G401 (cell line): ENCODE data around the gene NELFE. TPM values are rescaled to one million over a fixed set of nuclear protein-coding genes. Genes with fewer than 3 reads are reported as not detected.

Experiments
- total RNA-seq: library from RNA; depleted of rRNA; stranded (reverse); fragments of >200 nt; shearing (Covaris generic); gene quantifications from 2 replicates; pipeline ENCODE4 v1.2.3, GENCODE V29; 2014; rRNA removed

NELFE gene
- total RNA-seq, 1 experiment from 2014 or later, result 183 TPM

Other genes starting within 250 kb of the NELFE start
- gene LY6G6D, start 243.6 kb downstream of the NELFE start, total RNA-seq, result not detected in 2 replicates
- gene LY6G6C, start 237.2 kb downstream of the NELFE start, total RNA-seq, result not detected in 2 replicates
- not detected in 2 replicates for gene MPIG6B, start 235.6 kb downstream of the NELFE start, total RNA-seq
- gene DDAH2, start 229.7 kb downstream of the NELFE start, total RNA-seq, result 141 and 183 TPM in 2 replicates
- 868 and 869 TPM in 2 replicates for gene CLIC1, start 222.4 kb downstream of the NELFE start, total RNA-seq
- 3.2 and 7.1 TPM in 2 replicates for gene MSH5, start 219.0 kb downstream of the NELFE start, total RNA-seq
- 13.0 and 15.4 TPM in 2 replicates for gene SAPCD1, start 196.3 kb downstream of the NELFE start, total RNA-seq
- 0.78 and 1.7 TPM in 2 replicates for gene VWA7, start 181.6 kb downstream of the NELFE start, total RNA-seq
- 133 and 152 TPM in 2 replicates for gene VARS1, start 163.2 kb downstream of the NELFE start, total RNA-seq
- gene LSM2, start 152.0 kb downstream of the NELFE start, total RNA-seq, result 64.0 and 104 TPM in 2 replicates
- 0.75 and 0.98 TPM in 2 replicates for gene HSPA1L, start 143.7 kb downstream of the NELFE start, total RNA-seq
- gene HSPA1A, start 143.4 kb downstream of the NELFE start, total RNA-seq, result 0.25 TPM in 1 of 2 replicates, not detected in the other
- 201 and 209 TPM in 2 replicates for gene HSPA1B, start 131.2 kb downstream of the NELFE start, total RNA-seq
- 212 and 231 TPM in 2 replicates for gene NEU1, start 96.2 kb downstream of the NELFE start, total RNA-seq
- gene SLC44A4, start 80.0 kb downstream of the NELFE start, total RNA-seq, result 0.18 and 0.41 TPM in 2 replicates
- 57.7 and 95.3 TPM in 2 replicates for gene EHMT2, start 61.3 kb downstream of the NELFE start, total RNA-seq
- 20.0 and 22.3 TPM in 2 replicates for gene ZBTB12, start 56.9 kb downstream of the NELFE start, total RNA-seq
- gene C2, start 31.3 kb downstream of the NELFE start, total RNA-seq, result 0.98 and 3.7 TPM in 2 replicates
- gene CFB, start 12.9 kb downstream of the NELFE start, total RNA-seq, result not detected in 2 replicates
- gene SKIC2, start 204 bp upstream of the NELFE start, total RNA-seq, result 41.0 and 43.4 TPM in 2 replicates
- 4.3 and 7.1 TPM in 2 replicates for gene DXO, start 13.2 kb upstream of the NELFE start, total RNA-seq
- 0.98 and 1.2 TPM in 2 replicates for gene C4A, start 23.1 kb upstream of the NELFE start, total RNA-seq
- gene C4B, start 55.8 kb upstream of the NELFE start, total RNA-seq, result 0.78 and 0.86 TPM in 2 replicates
- not detected in 2 replicates for gene CYP21A2, start 79.4 kb upstream of the NELFE start, total RNA-seq
- gene TNXB, start 150.4 kb upstream of the NELFE start, total RNA-seq, result under 0.01 TPM in 1 of 2 replicates, not detected in the other
- 21.1 and 23.1 TPM in 2 replicates for gene ATF6B, start 169.3 kb upstream of the NELFE start, total RNA-seq
- 9.5 and 20.2 TPM in 2 replicates for gene FKBPL, start 171.3 kb upstream of the NELFE start, total RNA-seq
- 0.51 TPM in 1 of 2 replicates, not detected in the other for gene PRRT1, start 193.0 kb upstream of the NELFE start, total RNA-seq
- 37.3 and 38.5 TPM in 2 replicates for gene PPT2, start 195.2 kb upstream of the NELFE start, total RNA-seq
- gene EGFL8, start 205.6 kb upstream of the NELFE start, total RNA-seq, result 12.9 and 16.5 TPM in 2 replicates
- 75.4 and 80.4 TPM in 2 replicates for gene AGPAT1, start 217.1 kb upstream of the NELFE start, total RNA-seq
- 122 and 128 TPM in 2 replicates for gene RNF5, start 219.4 kb upstream of the NELFE start, total RNA-seq
- 3.8 and 17.4 TPM in 2 replicates for gene AGER, start 225.3 kb upstream of the NELFE start, total RNA-seq
- gene PBX2, start 231.2 kb upstream of the NELFE start, total RNA-seq, result 109 and 123 TPM in 2 replicates
- 3.4 and 7.9 TPM in 2 replicates for gene GPSM3, start 233.7 kb upstream of the NELFE start, total RNA-seq